Prostate gland (tissue), 2 donors: ENCODE data around the gene NLGN4X. TPM values are rescaled to one million over a fixed set of nuclear protein-coding genes. Genes with fewer than 3 reads are reported as not detected.

Experiments
- DNase-seq: peaks from one replicate; pipeline ENCODE4 v3.0.0-alpha.2; 2019; ENCODE audit warnings: low spot score
- H3K27ac ChIP-seq, 2 donors: fragments of 200-600 bp; sonication (generic); 2 replicates each; pipeline ENCODE4 v1.5.1; 2017 to 2019
- H3K27me3 ChIP-seq: fragments of 200-600 bp; sonication (generic); replicated peaks from 2 replicates; pipeline ENCODE4 v1.5.1; 2019; ENCODE audit not compliant: insufficient read depth
- H3K36me3 ChIP-seq, 2 donors: fragments of 200-600 bp; sonication (generic); 1 replicate in 1 of 2; 2 replicates in 1 of 2; pipeline versions ENCODE4 v1.5.1 to v1.8.1; 2017 to 2019
- H3K4me1 ChIP-seq: fragments of 200-600 bp; sonication (generic); replicated peaks from 2 replicates; pipeline ENCODE4 v1.5.1; 2019
- H3K4me3 ChIP-seq, 2 donors: fragments of 200-600 bp; sonication (generic); 2 replicates each; pipeline ENCODE4 v1.5.1; 2017 to 2019
- H3K9me3 ChIP-seq: fragments of 200-600 bp; sonication (generic); 2 replicates; pipeline ENCODE4 v1.5.1; 2017
- POLR2A ChIP-seq: fragments of 450-650 bp; IDR thresholded peaks from one replicate; pipeline ENCODE4 v1.6.1; 2016; ENCODE audit warnings: antibody characterized with exemption, mild to moderate bottlenecking
- POLR2AphosphoS5 ChIP-seq: sonication (generic); formaldehyde crosslinking; IDR thresholded peaks from one replicate; pipeline ENCODE4 v1.6.1; 2017; ENCODE audit warnings: antibody characterized with exemption
- WGBS: methylation state at CpG from one replicate; pipeline ENCODE4 v1.1.5; 2018; 5-methylcytosine and 5-hydroxymethylcytosine counted together
- intact Hi-C: fragments of 100-400 bp; cut with DNase I; formaldehyde crosslinking; loops from one replicate; pipeline ENCODE4 v1.14.2; 2022
- total RNA-seq, 2 donors: library from RNA; depleted of rRNA; stranded (reverse); fragments of >200 nt; gene quantifications; one replicate each; pipeline ENCODE4 v1.1.0, GENCODE V29; 2016
- TF ChIP-seq, protein P1 (sequence below), 4 experiments: fragments of 200-600 bp in 2 of 4; fragments of 450-650 bp in 2 of 4; sonication (generic) in 2 of 4; IDR thresholded peaks; 1 replicate in 3 of 4; 2 replicates in 1 of 4; pipeline ENCODE4 v1.5.1; 2016 to 2019; ENCODE audit warnings: antibody characterized with exemption in 4 of 4, mild to moderate bottlenecking in 2 of 4, moderate library complexity in 2 of 4

The NLGN4X gene
- total RNA-seq, 2 donors from 2014 or later, result 0.36 to 13.2 TPM

GRCh38 chrX:6120329-6120728 is 108.3 kb downstream of the NLGN4X start:
- H3K4me3 ChIP-seq, result no peak overlapping the region
- intact Hi-C loops, result no loop called here
- H3K4me1 ChIP-seq, result no peaks in the 10 kb centered on the region
- no peak for TF ChIP-seq POLR2A
- no peak for TF ChIP-seq POLR2AphosphoS5
- TF ChIP-seq, protein P1, sequence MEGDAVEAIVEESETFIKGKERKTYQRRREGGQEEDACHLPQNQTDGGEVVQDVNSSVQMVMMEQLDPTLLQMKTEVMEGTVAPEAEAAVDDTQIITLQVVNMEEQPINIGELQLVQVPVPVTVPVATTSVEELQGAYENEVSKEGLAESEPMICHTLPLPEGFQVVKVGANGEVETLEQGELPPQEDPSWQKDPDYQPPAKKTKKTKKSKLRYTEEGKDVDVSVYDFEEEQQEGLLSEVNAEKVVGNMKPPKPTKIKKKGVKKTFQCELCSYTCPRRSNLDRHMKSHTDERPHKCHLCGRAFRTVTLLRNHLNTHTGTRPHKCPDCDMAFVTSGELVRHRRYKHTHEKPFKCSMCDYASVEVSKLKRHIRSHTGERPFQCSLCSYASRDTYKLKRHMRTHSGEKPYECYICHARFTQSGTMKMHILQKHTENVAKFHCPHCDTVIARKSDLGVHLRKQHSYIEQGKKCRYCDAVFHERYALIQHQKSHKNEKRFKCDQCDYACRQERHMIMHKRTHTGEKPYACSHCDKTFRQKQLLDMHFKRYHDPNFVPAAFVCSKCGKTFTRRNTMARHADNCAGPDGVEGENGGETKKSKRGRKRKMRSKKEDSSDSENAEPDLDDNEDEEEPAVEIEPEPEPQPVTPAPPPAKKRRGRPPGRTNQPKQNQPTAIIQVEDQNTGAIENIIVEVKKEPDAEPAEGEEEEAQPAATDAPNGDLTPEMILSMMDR (IDR thresholded peaks at IDR 0.05), result no peak
- no peaks in the 10 kb centered on the region for H3K9me3 ChIP-seq
- 73% methylated on average over 2 of the region's 2 CpGs for WGBS
- H3K27me3 ChIP-seq, result no peaks in the 10 kb centered on the region
- no peak for DNase-seq
- no peaks in the 10 kb centered on the region for H3K36me3 ChIP-seq
- H3K27ac ChIP-seq, result no peak overlapping the region

- H3K9me3 ChIP-seq, result no peaks in the 10 kb centered on the region
- H3K36me3 ChIP-seq, result no peaks in the 10 kb centered on the region
- 34% methylated on average over 5 of the region's 5 CpGs for WGBS
- H3K4me3 ChIP-seq, result no peak overlapping the region
- no peaks in the 10 kb centered on the region for H3K27me3 ChIP-seq
- DNase-seq, result no peak
- TF ChIP-seq POLR2A (no peak), POLR2AphosphoS5 (no peak)
- TF ChIP-seq, protein P1 (IDR thresholded peaks at IDR 0.05), result no peak
- intact Hi-C loops, result no loop called here
- no peaks in the 10 kb centered on the region for H3K4me1 ChIP-seq
- H3K27ac ChIP-seq, result no peak overlapping the region
Measured at GRCh38 chrX:6095469-6095868, 133.2 kb downstream of the NLGN4X start.

DNA sequence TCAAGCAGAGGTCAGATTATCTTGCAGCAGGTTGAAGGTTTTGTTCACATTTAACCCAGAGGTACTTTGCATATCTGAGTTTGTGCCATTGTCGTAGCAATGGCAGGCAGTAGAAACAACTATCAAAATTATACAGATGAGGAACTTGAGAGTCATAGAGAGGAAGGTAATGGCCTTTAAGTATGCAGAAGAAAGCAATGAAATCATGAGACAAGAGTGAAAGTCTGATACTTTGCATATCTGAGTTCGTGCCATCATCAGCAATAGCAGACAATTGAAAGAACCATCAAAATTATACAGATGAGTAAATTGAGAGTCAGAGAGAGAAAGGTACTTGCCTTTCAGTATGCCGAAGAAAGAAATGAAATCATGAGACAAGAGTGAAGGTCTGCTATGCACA is 154.1 kb downstream of the NLGN4X start:
- no peak for DNase-seq
- WGBS, result 97% methylated on average over 2 of the region's 3 CpGs
- Histone ChIP-seq H3K4me3 (no peak overlapping the region), H3K36me3 (no peaks in the 10 kb centered on the region), H3K9me3 (no peaks in the 10 kb centered on the region), H3K27ac (no peak overlapping the region), H3K27me3 (no peaks in the 10 kb centered on the region), H3K4me1 (no peaks in the 10 kb centered on the region)
- TF ChIP-seq POLR2A (no peak), POLR2AphosphoS5 (no peak)
- TF ChIP-seq, protein P1 (IDR thresholded peaks at IDR 0.05), result no peak
- intact Hi-C loops, result no loop called here

DNA sequence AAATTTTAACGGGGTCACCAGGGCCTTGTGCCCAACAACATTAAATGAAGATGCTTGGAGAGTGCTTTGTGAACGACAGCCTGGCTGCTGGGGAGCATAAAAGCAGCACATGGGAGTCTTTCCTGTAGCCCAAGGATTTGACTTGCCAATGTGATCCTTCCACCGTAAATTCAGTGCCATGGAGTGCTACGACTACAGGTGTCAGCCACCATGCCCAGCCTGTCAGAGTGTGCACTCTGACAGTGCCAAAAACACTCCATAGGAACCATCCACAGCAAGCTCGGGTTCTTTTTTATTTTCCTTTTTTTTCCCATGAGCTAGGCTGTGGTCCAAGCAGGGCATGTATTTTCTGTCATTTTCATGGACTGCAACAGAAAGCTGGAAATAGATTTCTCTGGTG is 156.9 kb downstream of the NLGN4X start:
- no peaks in the 10 kb centered on the region for H3K27me3 ChIP-seq
- H3K36me3 ChIP-seq, result no peaks in the 10 kb centered on the region
- no peak for DNase-seq
- no peaks in the 10 kb centered on the region for H3K4me1 ChIP-seq
- H3K9me3 ChIP-seq, result no peaks in the 10 kb centered on the region
- no peak overlapping the region for H3K27ac ChIP-seq
- TF ChIP-seq POLR2A (no peak), POLR2AphosphoS5 (no peak)
- TF ChIP-seq, protein P1 (IDR thresholded peaks at IDR 0.05), result no peak
- WGBS, result 40% methylated on average over 5 of the region's 5 CpGs
- no peak overlapping the region for H3K4me3 ChIP-seq
- intact Hi-C loops, result no loop called here

DNA sequence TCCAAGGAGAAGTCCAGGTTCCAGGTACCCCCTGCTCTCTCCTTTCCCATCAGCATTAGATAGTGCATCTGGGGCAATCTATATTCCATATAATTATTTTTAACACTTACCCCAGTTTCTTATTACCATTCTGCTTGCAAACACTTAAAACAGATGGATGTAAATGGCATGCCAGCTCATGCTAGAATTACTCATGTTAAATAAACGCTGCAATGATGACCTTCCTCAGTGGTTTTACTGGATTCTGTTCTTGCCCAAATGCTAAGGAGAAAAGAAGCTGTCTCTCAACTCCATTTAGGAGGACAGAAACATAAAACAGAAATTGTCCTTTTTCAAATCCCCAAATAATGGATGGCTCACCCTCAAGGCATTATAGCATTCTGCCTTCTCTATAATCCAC is 161.1 kb downstream of the NLGN4X start:
- intact Hi-C loops, result no loop called here
- WGBS, result 47% methylated on average over 1 of the region's 1 CpG
- TF ChIP-seq POLR2A, result no peak
- no peak for TF ChIP-seq POLR2AphosphoS5
- TF ChIP-seq, protein P1 (IDR thresholded peaks at IDR 0.05), result no peak
- H3K4me3 ChIP-seq, result no peak overlapping the region
- H3K9me3 ChIP-seq, result no peaks in the 10 kb centered on the region
- H3K27ac ChIP-seq, result no peak overlapping the region
- DNase-seq, result no peak
- no peaks in the 10 kb centered on the region for H3K27me3 ChIP-seq
- no peaks in the 10 kb centered on the region for H3K36me3 ChIP-seq
- no peaks in the 10 kb centered on the region for H3K4me1 ChIP-seq
